Hepatic stellate cell (primary cell): ENCODE measurements around the gene APPL2.
"Not testable (repeated sequence)": the region's sequence is repeated elsewhere in the genome, so short reads cannot be mapped to it uniquely, and the experiment has no call there.

ENCODE experiments used
- DNase-seq: peaks from one replicate; pipeline ENCODE4 v3.0.0; 2011; ENCODE audit warnings: low spot score

The APPL2 gene

DNA sequence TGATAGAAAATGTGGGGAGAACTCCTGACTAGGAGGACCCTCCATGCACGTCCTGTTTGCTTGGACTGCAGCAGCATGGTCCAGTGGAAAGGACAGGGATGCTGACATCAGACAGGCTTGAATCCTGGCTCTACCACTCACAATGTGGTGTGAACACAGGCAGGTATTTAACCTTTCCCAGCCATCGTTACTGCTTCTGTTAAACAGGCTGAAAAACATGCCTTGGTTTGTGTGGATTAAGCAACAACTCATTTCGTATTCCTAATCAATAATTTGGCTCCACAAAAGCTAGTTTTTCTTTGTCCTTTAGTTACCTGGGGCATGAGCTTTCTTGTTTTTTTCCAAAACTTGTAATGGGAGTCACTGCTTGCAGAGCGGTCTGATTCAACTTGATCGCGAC, 41.0 kb downstream of the APPL2 start:
- no peak for DNase-seq

DNA sequence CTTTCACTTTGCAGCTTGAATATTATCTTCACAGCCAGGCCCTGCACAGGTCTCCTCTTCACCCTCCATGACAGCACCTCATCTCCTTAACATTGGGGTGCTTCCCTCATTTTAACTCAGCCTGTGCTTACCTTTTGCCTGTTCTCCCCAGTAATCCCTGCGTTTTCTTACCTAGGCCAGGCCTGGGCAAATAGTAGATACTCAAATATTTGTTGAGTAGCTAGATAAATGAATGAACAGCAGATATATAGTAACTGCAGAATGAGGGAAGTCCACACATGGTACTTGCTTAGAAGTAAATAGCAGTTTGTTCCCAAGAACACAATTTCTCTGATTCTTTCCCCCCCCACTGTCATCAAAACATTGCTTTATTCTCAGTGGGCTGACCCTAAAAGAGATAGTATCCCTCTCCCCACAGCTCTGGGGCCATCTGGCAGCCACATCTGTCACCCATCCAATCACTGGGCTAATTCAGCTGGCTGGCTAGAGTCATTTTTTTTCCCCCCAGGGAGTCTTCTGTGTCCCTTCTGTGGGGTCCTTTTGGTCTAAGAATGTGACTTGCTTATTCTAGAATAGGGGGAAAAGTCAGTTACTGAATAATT, 43.2 kb downstream of the APPL2 start:
- DNase-seq: no peak

DNA sequence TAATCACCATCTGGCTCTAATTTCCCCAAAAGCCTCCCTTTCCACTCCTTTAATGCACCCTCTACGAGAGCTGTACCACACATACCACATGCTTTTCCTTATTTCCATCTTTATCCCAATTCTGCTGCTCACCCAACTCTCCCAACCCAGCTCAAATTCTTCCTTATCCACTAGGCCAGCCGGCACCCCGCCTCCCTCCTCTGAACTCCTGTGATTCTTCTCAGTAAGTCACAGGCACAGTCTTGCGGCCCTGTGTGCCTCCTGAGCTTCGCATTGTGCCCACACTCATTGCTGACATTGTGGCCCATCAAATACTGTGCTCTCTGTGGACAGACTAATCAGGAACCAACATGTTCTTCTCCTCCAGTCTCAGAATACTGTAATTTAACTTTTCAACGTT, 45.4 kb downstream of the APPL2 start:
- DNase-seq: no peak

DNA sequence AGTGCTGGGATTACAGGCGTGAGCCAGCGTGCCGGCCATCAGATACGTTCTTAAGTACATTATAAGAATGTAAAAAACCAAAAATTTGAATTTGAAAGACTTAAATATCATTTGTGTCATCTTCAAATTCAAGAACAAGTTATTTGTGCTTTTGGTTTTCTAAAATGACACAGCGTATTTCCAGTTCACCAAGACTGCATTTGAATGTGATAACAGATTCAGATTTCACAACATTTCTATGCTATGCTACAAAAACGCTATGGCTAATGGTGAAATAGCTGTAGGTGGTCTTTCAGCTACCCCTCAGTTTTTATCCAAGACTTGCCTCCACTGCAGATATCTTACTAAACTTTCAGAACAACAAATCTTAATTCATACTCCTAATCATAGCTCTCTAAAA, 46.7 kb downstream of the APPL2 start:
- no peak for DNase-seq

DNA sequence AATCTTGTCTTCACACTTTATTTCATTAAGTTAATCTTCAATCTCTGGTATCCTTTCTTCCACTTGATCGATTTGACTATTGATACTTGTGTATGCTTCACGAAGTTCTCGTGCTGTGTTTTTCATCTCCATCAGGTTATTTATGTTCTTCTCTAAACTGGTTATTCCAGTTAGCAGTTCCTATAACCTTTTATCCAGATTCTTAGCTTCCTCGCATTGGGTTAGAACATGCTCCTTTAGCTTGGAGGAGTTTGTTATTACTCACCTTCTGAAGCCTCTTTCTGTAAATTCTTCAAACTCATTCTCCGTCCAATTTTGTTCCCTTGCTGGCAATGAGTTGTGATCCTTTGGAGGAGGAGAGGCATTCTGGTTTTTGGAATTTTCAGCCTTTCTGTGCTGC, 52.0 kb downstream of the APPL2 start:
- DNase-seq: not testable (repeated sequence)

DNA sequence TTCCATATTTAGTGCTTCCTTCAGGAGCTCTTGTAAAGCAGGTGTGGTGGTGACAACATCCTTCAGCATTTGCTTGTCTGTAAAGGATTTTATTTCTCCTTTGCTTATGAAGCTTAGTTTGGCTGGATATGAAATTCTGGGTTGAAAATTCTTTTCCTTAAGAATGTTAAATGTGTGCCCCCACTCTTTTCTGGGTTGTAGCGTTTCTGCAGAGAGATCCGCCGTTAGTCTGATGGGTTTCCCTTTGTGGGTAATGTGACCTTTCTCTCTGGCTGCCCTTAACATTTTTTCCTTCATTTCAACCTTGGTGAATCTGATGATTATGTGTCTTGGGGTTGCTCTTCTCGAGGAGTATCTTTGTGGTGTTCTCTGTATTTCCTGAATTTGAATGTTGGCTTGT, 52.6 kb downstream of the APPL2 start:
- DNase-seq: not testable (repeated sequence)

DNA sequence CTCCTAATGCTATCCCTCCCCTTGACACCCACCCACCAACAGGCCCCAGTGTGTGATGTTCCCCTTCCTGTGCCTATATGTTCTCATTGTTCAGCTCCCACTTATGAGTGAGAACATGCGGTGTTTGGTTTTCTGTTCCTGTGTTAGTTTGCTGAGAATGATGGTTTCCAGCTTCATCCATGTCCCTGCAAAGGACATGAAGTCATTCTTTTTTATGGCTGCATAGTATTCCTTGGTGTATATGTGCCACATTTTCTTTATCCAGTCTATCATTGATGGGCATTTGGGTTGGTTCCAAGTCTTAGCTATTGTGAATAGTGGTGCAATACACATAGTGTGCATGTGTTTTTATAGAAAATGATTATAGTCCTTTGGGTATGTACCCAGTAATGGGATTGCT, 56.9 kb downstream of the APPL2 start:
- not testable (repeated sequence) for DNase-seq

DNA sequence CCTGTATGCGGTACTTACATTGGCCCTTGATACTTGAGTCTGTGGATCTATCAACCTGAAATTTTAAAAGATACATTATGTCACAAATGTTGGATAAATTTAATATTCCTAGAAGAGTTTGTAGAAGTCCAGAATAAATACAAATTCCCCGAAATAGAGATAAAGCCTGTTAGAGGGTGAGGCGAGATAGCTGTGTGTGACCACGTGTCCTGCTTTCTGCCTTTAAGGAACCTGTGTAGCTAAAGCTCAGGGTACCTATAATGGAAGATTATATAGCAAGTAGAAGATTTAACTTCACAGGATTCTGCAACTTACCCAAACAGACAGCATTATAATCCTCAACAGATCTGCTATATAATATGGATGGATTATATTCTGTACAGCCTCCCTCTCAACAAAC, 58.8 kb downstream of the APPL2 start:
- DNase-seq: no peak

DNA sequence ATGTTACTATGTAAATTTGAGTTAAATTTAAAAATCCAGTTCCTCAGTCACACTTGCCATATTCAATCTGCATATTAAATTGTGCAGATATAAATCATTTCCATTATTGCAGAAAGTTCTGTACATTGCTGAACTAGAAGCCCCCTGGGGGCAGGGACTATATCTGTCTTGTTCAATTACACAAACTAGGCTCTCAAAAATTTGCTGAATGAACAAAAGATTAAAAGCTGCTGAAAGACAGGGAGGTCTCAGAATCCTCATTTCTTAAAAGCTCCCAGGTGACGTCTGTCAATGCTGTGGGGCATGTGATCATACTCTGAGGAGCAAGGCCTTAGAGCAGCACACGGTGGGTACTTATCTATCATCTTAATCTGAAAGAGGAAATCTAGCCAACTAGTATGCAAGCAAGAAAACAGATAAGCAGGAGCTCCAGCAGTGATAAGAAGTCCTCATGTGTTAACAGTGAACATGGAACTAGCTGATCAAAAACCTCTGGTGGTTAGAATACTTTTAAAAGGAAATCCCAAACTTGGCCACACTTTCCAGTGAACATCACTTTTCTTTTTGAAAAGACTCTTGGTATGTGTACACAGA, 60.5 kb downstream of the APPL2 start:
- no peak for DNase-seq

DNA sequence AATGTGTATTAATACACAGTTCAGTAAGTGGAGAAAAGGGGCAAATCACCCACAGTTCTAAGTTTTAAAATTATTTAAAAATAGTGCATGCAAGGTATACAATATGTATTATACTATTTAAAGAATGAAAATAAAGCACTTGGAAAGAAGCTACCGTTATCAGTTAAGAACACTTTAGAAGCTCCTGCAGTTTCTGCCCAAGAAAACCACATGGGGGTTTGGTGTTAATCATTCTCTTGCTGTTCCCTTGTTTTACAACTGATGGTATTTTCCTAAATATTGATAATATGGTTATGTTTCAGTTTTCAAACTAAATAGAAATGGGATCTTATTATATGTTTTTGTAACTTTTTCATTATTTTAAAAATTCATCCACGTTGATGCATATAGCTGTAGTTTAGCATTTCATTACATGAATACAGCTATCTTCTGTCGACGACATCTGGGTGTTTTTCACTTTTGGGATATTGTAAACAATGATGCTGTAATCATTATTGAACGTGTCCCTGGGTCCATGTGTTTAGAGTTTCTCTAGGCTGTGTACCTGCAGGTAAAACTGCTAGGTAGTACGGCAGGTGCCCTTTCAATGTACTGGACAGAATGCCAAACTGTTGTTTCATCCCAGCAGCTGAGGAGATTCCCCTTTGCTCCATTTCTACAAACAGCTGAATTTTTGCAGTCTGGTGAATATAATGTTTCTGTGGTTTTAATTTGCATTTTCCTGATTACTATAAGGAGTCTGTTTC, 64.1 kb downstream of the APPL2 start:
- no peak for DNase-seq

DNA sequence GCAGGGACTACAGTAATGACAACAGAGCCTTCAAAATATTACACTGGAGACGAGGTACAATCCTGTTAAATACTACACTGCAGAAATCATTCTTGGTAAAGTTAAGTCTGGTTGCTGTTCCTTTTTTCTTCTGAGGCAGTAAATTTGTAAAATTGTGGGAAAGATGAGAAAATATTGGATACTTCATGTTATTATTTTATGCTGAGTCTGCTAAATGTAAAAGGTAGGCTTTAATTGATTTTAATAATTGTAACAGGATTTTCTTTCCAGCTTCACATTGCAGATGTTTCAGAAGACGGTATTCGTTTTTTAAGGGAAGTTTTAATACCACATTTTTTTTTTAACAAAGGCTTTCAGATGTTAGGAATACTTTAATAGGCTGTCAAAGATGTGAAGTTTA, 65.8 kb downstream of the APPL2 start:
- DNase-seq: no peak

DNA sequence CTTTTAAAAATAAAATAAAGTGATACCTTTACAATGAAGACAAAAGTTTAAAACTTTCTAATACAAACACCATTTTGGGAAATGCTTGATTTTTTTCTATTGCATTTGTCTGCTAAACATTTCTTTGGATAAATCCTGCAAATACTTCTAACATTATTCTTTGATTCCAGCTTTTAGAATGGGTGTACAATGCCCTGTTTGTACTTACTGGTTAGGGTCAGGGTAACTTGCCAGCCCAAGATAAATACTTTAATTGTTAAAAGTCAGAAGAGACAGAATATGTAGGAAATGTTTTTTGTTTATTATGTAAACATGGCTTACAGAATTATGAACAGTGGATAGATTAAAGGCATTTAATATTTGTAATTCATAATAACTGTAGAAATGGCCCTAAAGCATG, 68.0 kb downstream of the APPL2 start:
- no peak for DNase-seq

DNA sequence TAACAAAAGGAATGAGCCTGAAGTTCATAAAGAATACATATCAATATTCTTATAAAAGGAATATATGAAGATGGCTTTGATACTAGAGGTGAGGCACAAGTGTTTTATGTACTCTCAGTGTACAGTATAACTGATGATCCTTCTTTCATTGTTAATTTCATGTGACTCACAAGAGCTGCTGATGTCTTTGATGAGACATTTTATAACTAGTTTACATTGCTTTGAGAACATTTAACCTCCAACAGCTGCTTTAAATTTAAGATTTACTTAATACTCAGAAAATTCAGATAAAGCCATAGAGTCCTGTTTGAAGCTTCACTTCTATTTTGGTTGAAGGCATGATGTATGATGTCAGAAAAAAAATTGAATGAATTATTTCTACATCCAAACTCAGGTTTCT, 68.6 kb downstream of the APPL2 start:
- no peak for DNase-seq

DNA sequence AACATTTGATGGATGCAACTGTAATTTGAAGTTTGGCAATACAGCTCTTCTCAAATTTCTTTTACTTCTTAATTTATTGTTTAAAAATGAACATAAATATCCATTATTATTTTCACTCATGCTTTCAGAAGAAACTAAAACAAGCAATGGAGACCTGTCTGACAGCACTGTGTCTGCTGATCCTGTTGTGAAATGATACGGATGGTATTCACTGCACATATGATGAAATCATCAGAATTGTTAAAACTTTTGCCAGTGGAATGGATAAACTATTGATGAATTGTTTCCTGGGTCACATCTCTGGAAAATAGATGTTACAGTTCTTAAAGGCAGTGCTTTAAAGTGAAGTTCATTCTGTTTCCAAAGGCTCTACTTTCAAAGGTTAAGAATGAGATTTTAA, 69.2 kb downstream of the APPL2 start:
- no peak for DNase-seq

DNA sequence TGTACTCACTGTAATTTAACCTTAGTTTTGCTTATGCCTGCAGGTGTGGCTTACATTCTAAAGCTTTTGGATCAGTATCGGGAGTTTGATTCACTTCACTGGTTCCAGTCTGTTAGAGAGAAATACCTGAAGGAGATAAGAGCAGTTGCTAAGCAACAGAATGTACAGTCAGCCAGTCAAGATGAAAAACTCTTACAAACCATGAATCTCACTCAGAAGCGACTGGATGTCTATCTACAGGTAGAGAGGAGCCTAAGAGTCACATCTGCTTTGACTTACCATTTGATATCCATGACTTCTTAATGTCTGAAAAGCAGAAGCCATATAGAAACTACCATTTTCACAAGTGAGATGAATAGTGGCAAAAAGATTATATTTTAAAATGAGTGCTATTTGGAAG, 71.9 kb downstream of the APPL2 start:
- no peak for DNase-seq

DNA sequence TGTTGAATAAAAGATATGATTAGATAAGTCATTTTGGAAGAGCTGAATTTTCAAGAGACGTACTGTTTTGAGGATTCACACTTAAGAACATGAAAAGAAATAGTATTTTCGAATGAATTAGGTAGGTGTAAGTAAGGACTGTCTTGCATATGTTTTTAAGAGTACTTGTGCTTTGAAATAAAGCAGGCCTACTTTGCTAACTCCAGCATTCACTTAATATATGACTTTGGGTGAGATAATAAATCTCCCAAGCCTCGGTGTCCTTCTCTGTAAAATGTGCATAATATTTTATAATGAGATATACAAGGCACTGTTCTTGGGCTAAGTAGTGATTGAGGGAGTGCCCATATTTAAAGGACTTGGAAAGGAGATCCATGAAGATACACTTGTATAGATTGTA, 73.8 kb downstream of the APPL2 start:
- no peak for DNase-seq

DNA sequence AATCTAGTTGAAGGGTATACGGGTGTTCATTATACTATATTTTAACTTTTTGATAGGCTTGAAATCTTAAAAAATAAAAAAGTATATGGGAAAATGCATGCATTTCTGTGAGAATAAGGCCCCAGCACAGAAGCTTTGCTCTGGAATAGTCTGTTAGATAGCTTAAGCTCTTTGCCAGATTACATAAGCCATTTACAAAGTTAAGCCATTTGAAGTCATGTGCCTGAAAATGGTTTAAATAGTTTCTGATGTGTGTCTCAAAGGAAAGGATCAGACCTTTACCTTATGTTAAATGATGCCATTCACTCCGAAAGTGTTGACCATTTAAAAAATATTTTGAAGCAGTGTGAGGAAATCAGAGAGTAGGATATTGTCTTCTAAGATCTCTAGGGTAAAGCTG, 77.1 kb downstream of the APPL2 start:
- no peak for DNase-seq

DNA sequence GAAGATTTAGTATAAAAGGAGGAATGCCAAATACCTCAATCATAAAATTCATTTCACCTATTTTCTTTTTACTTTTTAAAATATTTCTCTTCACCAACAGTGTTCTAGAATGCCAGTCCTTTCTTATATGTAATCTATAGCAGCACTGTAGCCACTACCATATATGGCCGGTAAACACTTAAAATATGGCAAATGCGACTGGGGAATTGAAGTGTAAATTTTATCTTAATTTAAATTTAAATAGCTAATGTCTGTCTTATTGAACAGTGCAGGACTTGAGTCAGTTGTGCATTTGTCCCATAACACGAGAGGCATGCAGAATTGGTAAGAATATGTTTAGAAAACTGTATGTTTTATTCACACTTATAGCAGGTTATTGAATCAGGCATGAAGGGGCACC, 78.4 kb downstream of the APPL2 start:
- DNase-seq: no peak

DNA sequence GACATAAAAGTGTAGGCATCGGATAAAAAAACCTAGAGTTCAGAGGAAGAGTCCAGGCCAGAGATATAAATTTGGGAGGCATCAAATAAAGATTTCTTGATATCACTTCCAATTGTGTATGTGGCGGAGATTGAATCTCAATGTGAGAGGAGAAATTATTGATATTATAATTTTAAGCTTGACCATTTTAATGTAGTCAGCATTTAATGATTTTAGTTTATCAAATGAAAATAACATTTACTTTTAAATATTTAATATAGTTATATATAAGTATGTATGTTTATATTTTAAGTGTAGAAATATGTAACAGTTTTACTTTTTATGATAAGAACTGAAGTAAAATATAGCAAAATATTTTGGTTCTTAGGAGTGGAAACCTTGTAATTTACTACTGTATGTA, 79.7 kb downstream of the APPL2 start:
- no peak for DNase-seq

DNA sequence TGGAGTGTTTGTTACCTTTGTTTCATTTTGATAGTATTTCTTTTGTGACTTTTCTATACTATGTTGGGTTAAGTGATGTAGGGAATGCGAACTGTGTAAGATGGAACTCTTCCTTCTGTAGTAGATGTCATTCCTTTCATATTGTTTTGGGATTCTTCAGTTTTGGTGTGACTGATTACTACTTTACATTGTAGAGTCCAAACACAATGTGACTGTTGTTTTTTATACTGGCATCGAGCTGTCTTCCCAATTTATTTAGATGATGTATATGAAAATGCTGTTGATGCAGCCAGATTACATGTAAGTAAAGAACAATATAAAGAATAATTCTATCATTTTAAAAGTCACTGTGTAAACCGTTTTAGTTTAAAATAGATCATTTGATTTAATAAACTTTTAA, 93.7 kb downstream of the APPL2 start:
- DNase-seq: no peak

DNA sequence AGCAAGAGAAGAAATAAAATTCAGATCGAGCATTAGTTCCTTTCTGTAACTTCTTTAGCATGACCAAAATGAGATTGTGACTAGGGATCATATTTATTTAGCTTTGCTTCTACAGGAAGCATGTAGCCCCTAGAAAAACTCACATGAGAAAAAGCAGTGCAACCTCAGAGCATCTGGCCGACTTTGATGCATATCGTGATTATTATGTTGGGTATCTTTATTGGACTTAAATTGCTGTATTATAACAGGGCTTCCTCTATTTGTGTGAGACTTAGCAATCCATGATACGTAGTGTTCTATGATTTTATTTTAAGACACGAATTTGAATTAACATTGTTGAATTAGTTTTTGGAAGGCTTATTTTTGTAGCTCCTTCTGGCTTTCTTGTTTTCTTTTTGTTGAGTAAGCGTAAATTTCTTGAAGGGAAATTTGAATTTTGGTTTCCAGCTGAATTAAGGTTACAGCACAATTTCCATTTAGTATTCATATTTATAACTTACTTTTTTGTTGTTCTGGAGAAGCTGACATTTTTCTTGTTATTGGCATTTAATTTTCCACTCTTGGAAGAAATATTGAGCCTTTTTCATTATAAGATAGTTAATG, 94.6 kb downstream of the APPL2 start:
- DNase-seq: no peak

DNA sequence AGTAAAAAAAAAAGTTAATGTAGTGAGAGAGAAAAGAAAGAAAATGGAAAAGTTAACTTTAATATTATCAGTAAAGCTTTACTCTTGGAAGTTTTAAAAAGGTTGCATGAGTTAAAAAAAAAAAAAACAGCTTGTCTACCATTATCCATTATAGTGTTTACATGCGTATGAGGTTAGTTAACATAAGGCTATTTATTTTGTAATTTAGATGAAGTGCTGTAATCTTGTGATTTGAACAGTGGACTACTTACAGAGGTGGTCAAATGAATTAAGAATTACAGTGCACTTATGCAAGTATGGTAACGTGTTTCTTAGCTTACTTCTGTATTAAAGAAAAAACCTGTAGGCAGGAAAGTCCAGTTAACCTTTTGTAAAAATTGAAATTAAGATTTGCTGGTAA, 97.7 kb downstream of the APPL2 start:
- DNase-seq: no peak
